ENCODE measurements around the gene SNX11. TPM values are rescaled to one million over a fixed set of nuclear protein-coding genes. Genes with fewer than 3 reads are reported as not detected.
A peak's percentile ranks its signal among the peaks of the same experiment; 100 is the strongest.

SNX11 gene
- total and polyA plus RNA-seq, 9 of the 15 experiments (the other 6 are each of a cell fraction or from before 2014, with no cell fraction given), result 12.4 to 24.0 (median 16.8) TPM

GRCh38 chr17:48149787-48150463, 42.4 kb downstream of the SNX11 start (continued):
- TF ChIP-seq CTCF (IDR thresholded peaks at IDR 0.05 in 2 of 3, conservative IDR thresholded peaks at IDR 0.05 in 1 of 3; ENCODE audit: insufficient read depth in 2 of 3, low read depth in 1 of 3, low read length in 3 of 3), result no peak
- TF ChIP-seq ZKSCAN1 (IDR thresholded peaks at IDR 0.05; ENCODE audit: low read depth, low read length), result no peak
- no peak for TF ChIP-seq ZBTB17 (CRISPR knock-in tag; IDR thresholded peaks at IDR 0.05)
- no peak for TF ChIP-seq ZMIZ1 (IDR thresholded peaks at IDR 0.05; ENCODE audit: low read depth in 2 of 2, low read length in 2 of 2)
- no peak for TF ChIP-seq MIER1 (IDR thresholded peaks at IDR 0.05; ENCODE audit: low read depth)
- TF ChIP-seq CHD2 (IDR thresholded peaks at IDR 0.05; ENCODE audit: low read depth, low read length), result no peak
- TF ChIP-seq BRD4 (IDR thresholded peaks at IDR 0.05), result no peak
- no peak for TF ChIP-seq ARHGAP35 (IDR thresholded peaks at IDR 0.05; ENCODE audit: partially characterized antibody)
- no peak for TF ChIP-seq THRAP3 (IDR thresholded peaks at IDR 0.05; ENCODE audit: borderline replicate concordance)
- no peak for TF ChIP-seq TCF7 (IDR thresholded peaks at IDR 0.05; ENCODE audit: borderline replicate concordance)
- TF ChIP-seq PREB (CRISPR knock-in tag; IDR thresholded peaks at IDR 0.05), result no peak
- TF ChIP-seq CBX2 (IDR thresholded peaks at IDR 0.05; ENCODE audit: insufficient read depth, low read length, poor library complexity, severe bottlenecking), result peak; percentile 94
- TF ChIP-seq RCOR1 (IDR thresholded peaks at IDR 0.05; ENCODE audit: borderline replicate concordance in 1 of 2, low read depth in 2 of 2, low read length in 2 of 2), result no peak
- no peak for TF ChIP-seq TFAP4 (CRISPR knock-in tag; IDR thresholded peaks at IDR 0.05; ENCODE audit: borderline replicate concordance)
- TF ChIP-seq ZFP91 (CRISPR knock-in tag; IDR thresholded peaks at IDR 0.05), result no peak
- no peak for TF ChIP-seq EGR1 (conservative IDR thresholded peaks at IDR 0.05)
- no peak for TF ChIP-seq HMG20B (CRISPR knock-in tag; IDR thresholded peaks at IDR 0.05)
- TF ChIP-seq MED1 (CRISPR knock-in tag; IDR thresholded peaks at IDR 0.05; ENCODE audit: borderline replicate concordance), result no peak
- TF ChIP-seq EWSR1 (IDR thresholded peaks at IDR 0.05; ENCODE audit: borderline replicate concordance, low read depth, partially characterized antibody), result no peak

All from K562 (cell line).